Measurements from ENCODE around the gene LIMK2.

Gene LIMK2

GRCh38 chr22:31262312-31263133 lies 50.4 kb downstream of the LIMK2 start:
- H3K4me3 ChIP-seq (ENCODE audit: low read length): no peak overlapping the region
- no peak for DNase-seq (ENCODE audit: low read depth, low spot score)

GRCh38 chr22:31263896-31264640 lies 52.0 kb downstream of the LIMK2 start:
- no peak for DNase-seq (ENCODE audit: low read depth, low spot score)
- no peak overlapping the region for H3K4me3 ChIP-seq (ENCODE audit: low read length)

- DNase-seq (ENCODE audit: low read depth, low spot score): no peak
- H3K4me3 ChIP-seq (ENCODE audit: low read length): no peak overlapping the region
Observed at GRCh38 chr22:31268281-31268680, 56.2 kb downstream of the LIMK2 start.

- no peak for DNase-seq (ENCODE audit: low read depth, low spot score)
- no peak overlapping the region for H3K4me3 ChIP-seq (ENCODE audit: low read length)
Observed at GRCh38 chr22:31269892-31270579, 57.9 kb downstream of the LIMK2 start.

DNA sequence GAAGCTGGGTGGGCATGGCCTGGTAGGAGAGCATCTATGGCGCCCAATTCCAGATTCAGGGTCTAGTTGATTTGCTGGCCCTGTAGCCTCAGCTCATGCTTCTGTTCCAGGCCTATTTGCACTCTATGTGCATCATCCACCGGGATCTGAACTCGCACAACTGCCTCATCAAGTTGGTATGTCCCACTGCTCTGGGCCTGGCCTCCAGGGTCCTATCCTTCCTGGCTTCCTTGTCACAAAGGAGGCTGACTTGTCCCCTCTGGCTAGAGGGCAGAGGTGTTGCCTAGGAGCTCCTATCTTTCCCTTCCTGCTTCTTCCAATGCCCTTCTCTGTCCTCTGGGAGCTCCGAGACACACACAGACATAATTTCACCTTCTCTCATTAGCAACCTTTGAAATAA lies 58.9 kb downstream of the LIMK2 start:
- H3K4me3 ChIP-seq (ENCODE audit: low read length): no peak overlapping the region
- no peak for DNase-seq (ENCODE audit: low read depth, low spot score)

DNA sequence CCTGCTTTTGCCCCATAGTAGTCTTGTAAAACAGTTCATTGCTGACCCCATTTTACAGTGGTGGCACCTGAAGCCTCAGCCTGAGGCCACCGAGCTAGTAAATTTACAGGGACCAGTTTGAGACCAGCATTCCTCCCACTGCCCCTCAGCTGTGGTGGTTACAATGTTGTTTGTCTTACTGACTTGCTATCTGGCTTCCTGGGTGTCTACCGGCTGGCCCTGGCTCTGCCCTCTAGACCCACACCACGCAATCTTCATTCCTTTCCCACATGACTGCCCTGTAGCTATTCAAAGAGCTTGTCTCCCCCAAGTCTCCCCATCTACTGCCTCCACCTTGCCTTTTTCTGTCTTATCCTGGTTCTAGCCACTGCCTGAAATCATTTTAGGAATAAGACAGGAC lies 59.4 kb downstream of the LIMK2 start:
- no peak for DNase-seq (ENCODE audit: low read depth, low spot score)
- H3K4me3 ChIP-seq (ENCODE audit: low read length): no peak overlapping the region

DNA sequence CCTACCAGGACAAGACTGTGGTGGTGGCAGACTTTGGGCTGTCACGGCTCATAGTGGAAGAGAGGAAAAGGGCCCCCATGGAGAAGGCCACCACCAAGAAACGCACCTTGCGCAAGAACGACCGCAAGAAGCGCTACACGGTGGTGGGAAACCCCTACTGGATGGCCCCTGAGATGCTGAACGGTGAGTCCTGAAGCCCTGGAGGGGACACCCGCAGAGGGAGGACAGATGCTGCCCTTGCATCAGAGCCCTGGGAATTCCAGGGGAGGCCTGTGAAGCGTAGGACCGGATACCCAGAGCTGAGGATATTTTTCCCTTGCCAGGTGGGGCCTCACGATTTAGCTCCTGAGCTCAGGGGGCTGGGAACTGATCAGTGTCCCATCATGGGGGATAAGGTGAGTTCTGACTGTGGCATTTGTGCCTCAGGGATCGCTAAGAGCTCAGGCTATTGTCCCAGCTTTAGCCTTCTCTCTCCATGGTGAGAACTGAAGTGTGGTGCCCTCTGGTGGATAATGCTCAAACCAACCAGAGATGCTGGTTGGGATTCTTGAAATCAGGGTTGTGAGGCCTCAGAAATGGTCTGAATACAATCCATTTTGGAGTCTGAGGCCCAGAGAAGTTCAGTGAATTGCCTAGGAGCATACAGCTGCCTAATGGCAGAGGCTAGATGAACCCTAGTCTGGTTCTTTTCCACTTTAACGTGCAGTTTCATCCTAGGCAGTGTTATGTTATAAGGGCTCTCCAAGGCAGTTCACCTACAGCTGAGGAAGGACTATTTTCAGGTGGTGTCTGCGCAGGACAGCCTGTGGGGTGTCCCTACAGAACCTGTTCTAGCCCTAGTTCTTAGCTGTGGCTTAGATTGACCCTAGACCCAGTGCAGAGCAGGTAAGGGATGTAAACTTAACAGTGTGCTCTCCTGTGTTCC lies 60.7 kb downstream of the LIMK2 start:
- peak; percentile 36 for DNase-seq (ENCODE audit: low read depth, low spot score)

GRCh38 chr22:31274017-31274416 lies 61.9 kb downstream of the LIMK2 start:
- H3K4me3 ChIP-seq (ENCODE audit: low read length): no peak overlapping the region
- DNase-seq (ENCODE audit: low read depth, low spot score): no peak

More for the DNA sequence above, 60.7 kb downstream of the LIMK2 start:
- no peak overlapping the region for H3K4me3 ChIP-seq (ENCODE audit: low read length)

DNA sequence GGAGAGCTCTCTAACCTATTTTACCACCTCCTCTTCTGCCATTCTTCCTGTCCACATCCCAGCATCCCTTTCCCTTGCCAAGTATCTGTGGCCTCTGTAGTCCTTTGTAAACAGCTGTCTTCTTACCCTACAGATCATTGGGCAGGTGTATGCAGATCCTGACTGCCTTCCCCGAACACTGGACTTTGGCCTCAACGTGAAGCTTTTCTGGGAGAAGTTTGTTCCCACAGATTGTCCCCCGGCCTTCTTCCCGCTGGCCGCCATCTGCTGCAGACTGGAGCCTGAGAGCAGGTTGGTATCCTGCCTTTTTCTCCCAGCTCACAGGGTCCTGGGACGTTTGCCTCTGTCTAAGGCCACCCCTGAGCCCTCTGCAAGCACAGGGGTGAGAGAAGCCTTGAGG lies 62.9 kb downstream of the LIMK2 start:
- no peak for DNase-seq (ENCODE audit: low read depth, low spot score)
- H3K4me3 ChIP-seq (ENCODE audit: low read length): no peak overlapping the region

- no peak overlapping the region for H3K4me3 ChIP-seq (ENCODE audit: low read length)
- no peak for DNase-seq (ENCODE audit: low read depth, low spot score)
Observed at GRCh38 chr22:31275576-31275975, 63.5 kb downstream of the LIMK2 start.

GRCh38 chr22:31276426-31277167 lies 64.5 kb downstream of the LIMK2 start:
- H3K4me3 ChIP-seq (ENCODE audit: low read length): no peak overlapping the region
- no peak for DNase-seq (ENCODE audit: low read depth, low spot score)

DNA sequence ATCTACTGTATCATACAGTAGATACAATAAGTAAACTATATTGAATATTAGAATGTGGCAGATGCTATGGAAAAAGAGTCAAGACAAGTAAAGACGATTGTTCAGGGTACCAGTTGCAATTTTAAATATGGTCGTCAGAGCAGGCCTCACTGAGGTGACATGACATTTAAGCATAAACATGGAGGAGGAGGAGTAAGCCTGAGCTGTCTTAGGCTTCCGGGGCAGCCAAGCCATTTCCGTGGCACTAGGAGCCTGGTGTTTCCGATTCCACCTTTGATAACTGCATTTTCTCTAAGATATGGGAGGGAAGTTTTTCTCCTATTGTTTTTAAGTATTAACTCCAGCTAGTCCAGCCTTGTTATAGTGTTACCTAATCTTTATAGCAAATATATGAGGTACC lies 65.6 kb downstream of the LIMK2 start:
- no peak for DNase-seq (ENCODE audit: low read depth, low spot score)

DNA sequence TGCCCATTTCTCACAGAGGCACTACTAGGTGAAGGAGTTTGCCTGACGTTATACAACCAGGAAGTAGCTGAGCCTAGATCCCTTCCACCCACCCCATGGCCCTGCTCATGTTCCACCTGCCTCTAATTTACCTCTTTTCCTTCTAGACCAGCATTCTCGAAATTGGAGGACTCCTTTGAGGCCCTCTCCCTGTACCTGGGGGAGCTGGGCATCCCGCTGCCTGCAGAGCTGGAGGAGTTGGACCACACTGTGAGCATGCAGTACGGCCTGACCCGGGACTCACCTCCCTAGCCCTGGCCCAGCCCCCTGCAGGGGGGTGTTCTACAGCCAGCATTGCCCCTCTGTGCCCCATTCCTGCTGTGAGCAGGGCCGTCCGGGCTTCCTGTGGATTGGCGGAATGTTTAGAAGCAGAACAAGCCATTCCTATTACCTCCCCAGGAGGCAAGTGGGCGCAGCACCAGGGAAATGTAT lies 66.1 kb downstream of the LIMK2 start:
- DNase-seq (ENCODE audit: low read depth, low spot score): no peak
- H3K4me3 ChIP-seq (ENCODE audit: low read length): no peak overlapping the region

More for the DNA sequence above, 65.6 kb downstream of the LIMK2 start:
- H3K4me3 ChIP-seq (ENCODE audit: low read length): no peak overlapping the region

- H3K4me3 ChIP-seq (ENCODE audit: low read length): no peak overlapping the region
- DNase-seq (ENCODE audit: low read depth, low spot score): peak; percentile 41
Observed at GRCh38 chr22:31278626-31279326, 66.7 kb downstream of the LIMK2 start.

DNA sequence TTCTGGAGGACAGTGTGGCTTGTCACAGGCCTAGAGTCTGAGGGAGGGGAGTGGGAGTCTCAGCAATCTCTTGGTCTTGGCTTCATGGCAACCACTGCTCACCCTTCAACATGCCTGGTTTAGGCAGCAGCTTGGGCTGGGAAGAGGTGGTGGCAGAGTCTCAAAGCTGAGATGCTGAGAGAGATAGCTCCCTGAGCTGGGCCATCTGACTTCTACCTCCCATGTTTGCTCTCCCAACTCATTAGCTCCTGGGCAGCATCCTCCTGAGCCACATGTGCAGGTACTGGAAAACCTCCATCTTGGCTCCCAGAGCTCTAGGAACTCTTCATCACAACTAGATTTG lies 67.2 kb downstream of the LIMK2 start:
- H3K4me3 ChIP-seq (ENCODE audit: low read length): no peak overlapping the region
- DNase-seq (ENCODE audit: low read depth, low spot score): no peak

DNA sequence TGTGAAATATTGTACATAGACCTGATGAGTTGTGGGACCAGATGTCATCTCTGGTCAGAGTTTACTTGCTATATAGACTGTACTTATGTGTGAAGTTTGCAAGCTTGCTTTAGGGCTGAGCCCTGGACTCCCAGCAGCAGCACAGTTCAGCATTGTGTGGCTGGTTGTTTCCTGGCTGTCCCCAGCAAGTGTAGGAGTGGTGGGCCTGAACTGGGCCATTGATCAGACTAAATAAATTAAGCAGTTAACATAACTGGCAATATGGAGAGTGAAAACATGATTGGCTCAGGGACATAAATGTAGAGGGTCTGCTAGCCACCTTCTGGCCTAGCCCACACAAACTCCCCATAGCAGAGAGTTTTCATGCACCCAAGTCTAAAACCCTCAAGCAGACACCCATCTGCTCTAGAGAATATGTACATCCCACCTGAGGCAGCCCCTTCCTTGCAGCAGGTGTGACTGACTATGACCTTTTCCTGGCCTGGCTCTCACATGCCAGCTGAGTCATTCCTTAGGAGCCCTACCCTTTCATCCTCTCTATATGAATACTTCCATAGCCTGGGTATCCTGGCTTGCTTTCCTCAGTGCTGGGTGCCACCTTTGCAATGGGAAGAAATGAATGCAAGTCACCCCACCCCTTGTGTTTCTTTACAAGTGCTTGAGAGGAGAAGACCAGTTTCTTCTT lies 67.9 kb downstream of the LIMK2 start:
- no peak overlapping the region for H3K4me3 ChIP-seq (ENCODE audit: low read length)
- DNase-seq (ENCODE audit: low read depth, low spot score): no peak

- DNase-seq (ENCODE audit: low read depth, low spot score): no peak
- H3K4me3 ChIP-seq (ENCODE audit: low read length): no peak overlapping the region
Observed at GRCh38 chr22:31281733-31282132, 69.6 kb downstream of the LIMK2 start.
